NCI-H2171 treated with DMSO at 0.1 percent for 48 hours (cell line): ENCODE results near the gene TCTA.

Experiments
- DNase-seq: peaks from one replicate; lab custom pipeline; 2025; lab: John Stamatoyannopoulos, UW

TCTA gene

DNA sequence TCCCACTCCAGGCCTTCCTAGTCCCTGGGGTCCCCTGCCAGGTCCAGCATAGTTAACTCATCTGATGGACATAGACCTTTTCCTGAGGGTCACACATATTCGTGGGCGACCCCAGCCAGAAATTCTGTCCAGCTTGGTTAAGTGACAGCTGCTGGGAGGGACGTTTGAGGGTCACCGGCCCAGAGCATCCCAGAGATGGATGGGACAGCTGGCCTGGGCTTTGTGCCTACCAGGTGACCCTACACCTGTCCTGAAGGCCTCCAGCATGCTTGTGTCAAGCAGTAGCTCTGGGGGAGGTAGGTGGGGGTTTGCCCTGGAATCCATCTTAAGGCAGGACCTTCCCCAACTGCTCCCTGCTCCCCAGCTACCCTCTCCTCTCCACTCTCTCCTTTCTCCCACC is 48.7 kb downstream of the TCTA start:
- no peak for DNase-seq

DNA sequence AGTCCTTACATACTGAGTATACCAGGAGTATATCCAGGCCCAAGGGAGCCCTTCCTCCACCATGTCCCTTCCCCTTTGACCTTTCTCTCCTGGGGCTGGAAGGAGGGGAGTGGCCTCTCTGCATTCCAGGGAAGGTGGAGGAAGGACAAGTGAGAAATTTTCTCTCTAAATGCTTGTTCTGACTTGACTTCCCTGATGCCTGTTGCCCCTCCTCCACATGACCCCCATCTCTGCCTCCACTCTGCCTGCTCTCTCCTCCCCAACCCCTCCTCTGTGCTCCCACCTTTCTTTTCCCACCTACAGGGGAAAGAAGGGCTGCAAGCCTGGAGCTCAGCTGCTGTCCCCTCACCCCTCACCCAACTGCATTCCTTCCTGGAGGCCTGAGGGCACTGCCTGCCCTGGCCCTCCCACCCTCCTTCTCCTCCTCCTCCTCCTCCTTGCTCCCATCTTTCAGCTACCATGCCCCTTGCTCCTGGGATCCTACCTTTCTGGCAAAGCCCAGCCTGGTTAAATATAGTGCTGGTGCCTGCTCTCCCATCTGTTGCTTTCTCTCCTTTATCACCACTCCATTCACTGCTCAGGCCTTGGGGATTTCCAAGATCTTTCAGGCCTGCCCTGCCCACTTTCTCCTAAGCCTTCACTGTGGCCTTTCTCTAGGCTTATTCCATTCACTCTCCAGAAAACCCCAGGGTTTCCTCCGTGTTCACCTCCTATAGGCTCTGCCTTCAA is 49.4 kb downstream of the TCTA start:
- DNase-seq: no peak

- no peak for DNase-seq
These were observed 50.0 kb downstream of the TCTA start for GRCh38 chr3:49462222-49462621.

GRCh38 chr3:49465270-49466034 is 53.2 kb downstream of the TCTA start:
- no peak for DNase-seq
